Motor neuron (in vitro differentiated cells): Measurements from ENCODE around the gene COX7B. TPM values are rescaled to one million over a fixed set of nuclear protein-coding genes. Genes with fewer than 3 reads are reported as not detected.
"Not testable (repeated sequence)": the region's sequence is repeated elsewhere in the genome, so short reads cannot be mapped to it uniquely, and the experiment has no call there.

Experiments used
- ATAC-seq, 8 experiments: fragments of 200-7000 bp; cut with Tn5 transposase; replicated peaks in 6 of 8; 2 replicates each; pipeline ENCODE4 v1.8.0; 2021; ENCODE audit warnings: mild to moderate bottlenecking in 8 of 8, moderate library complexity in 8 of 8
- H3K27ac ChIP-seq, 2 donors: fragments of 250-450 bp; sonication (Bioruptor Pico); 2 replicates each; pipeline ENCODE4 v1.9.0; 2021; ENCODE audit warnings: antibody characterized with exemption in 2 of 2, mild to moderate bottlenecking in 2 of 2, moderate library complexity in 1 of 2
- H3K4me1 ChIP-seq, 2 donors: fragments of 250-450 bp; sonication (Bioruptor Pico); replicated peaks in 1 of 2; 2 replicates each; pipeline ENCODE4 v1.6.1; 2021; ENCODE audit warnings: antibody characterized with exemption in 2 of 2, mild to moderate bottlenecking in 2 of 2, moderate library complexity in 1 of 2
- H3K4me3 ChIP-seq, 5 donors: fragments of 250-450 bp; sonication (Bioruptor Pico); 2 replicates each; pipeline ENCODE4 v1.9.0; 2021; ENCODE audit warnings: antibody characterized with exemption in 5 of 5, mild to moderate bottlenecking in 5 of 5, moderate library complexity in 4 of 5
- WGBS, 10 experiments: fragments of 450-650 bp; shearing (Covaris generic); methylation state at CpG; one replicate each; pipeline ENCODE4 v1.0.0; 2022; 5-methylcytosine and 5-hydroxymethylcytosine counted together
- in situ Hi-C, 9 experiments: fragments of 400-800 bp; cut with MboI; loops; one replicate each; pipeline ENCODE4 v1.15.0; 2021; ENCODE audit warnings: low sequenced_read_pairs in 9 of 9, low pct_unique_long_range_greater_than_20kb in 2 of 9; ENCODE audit not compliant: unreplicated experiment in 9 of 9
- total RNA-seq, 8 experiments: library from RNA; unstranded; fragments of 300-600 nt; gene quantifications; 2 replicates each; pipeline versions ENCODE4 v1.2.3 to v1.2.4, GENCODE V29; 2022

The COX7B gene
- total RNA-seq, 8 experiments from 2014 or later, result 369 to 724 (median 495) TPM

DNA sequence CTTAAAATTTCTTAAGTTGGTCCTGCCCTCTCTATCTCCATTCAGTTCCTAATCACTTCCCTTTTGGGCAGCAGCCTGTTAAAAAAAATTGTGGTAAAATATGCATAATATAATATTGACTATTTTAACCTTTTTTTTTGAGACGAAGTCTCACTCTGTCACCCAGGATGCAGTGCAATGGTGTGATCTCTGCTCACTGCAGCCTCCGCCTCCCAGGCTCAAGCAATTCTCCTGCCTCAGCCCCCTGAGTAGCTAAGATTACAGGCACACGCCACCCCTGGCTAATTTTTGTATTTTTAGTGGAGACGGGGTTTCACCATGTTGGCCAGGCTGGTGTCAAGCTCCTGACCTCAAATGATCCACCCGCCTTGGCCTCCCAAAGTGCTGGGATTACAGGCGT, 20.1 kb downstream of the COX7B start:
- in situ Hi-C loops, result loop anchor here in 3 of 9 experiments (25.0 kb wide), 2 partner anchors 93 to 193 kb away; partner anchors contain the start of gene PGK1 (in 1 of the 3)
- WGBS, 10 experiments, result 20 to 63% (median 44%) methylated on average over 1 to 4 of the region's 6 CpGs; no CpG with 5 or more reads in 7 of the 10 experiments
- ATAC-seq, result not testable (repeated sequence)

DNA sequence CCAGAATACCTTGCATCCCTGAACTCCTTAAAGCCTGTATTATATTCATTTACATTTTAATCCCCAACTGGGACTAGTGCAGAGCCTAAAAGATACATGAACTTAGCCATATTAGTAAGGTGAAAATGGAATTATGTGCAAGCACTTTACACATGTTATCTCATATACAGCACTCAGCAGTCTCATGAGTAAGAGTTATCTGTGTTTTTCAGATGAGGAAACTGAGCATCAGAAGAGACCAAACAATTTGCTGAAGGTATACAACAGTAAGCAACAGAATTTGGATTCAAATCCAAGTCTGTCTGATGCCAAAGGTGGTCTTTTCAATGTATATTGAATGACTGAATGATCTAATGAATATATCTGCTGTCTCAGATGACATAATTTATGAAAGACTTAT, 23.5 kb downstream of the COX7B start:
- in situ Hi-C loops, result loop anchor here in 3 of 9 experiments (25.0 kb wide), 2 partner anchors 90 to 190 kb away; partner anchors contain the start of gene PGK1 (in 1 of the 3)
- no peak for ATAC-seq
- Histone ChIP-seq H3K4me1 (no peaks in the 10 kb centered on the region), H3K4me3 (no peak overlapping the region), H3K27ac (no peak overlapping the region)

More for the DNA sequence above, 20.1 kb downstream of the COX7B start:
- not testable (repeated sequence) for H3K27ac ChIP-seq, H3K4me1 ChIP-seq, H3K4me3 ChIP-seq

- in situ Hi-C loops, result loop anchor here in 3 of 9 experiments (25.0 kb wide), 2 partner anchors 88 to 188 kb away; partner anchors contain the start of gene PGK1 (in 1 of the 3)
- Histone ChIP-seq H3K4me3 (no peak overlapping the region), H3K27ac (no peak overlapping the region), H3K4me1 (no peaks in the 10 kb centered on the region)
- 33 to 100% (median 69%) methylated on average over 1 to 8 of the region's 8 CpGs; no CpG with 5 or more reads in 6 of the 10 experiments for WGBS, 10 experiments
- ATAC-seq, result no peak
Measured at GRCh38 chrX:77924320-77924859, 25.1 kb downstream of the COX7B start.

DNA sequence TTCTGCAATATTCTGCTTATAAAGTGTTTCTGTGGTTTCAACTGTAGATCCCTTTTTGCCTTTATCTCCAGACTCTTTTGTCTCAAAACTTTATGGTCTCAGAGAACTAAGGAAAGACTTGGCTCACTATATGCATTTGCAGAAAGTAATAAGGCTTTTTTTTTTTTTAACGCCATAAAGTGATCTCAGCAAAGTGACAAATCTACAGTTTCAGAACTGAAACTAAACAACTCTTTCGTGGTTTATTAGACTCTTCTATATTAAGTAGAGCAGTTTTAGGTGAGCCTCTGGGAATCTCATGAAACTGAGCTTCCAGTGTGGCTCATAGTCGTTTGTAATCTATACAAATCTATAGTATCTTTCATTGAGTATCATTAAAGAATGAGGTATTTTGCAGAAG, 26.5 kb downstream of the COX7B start:
- 21 to 83% (median 62%) methylated on average over 1 to 3 of the region's 3 CpGs; no CpG with 5 or more reads in 4 of the 10 experiments for WGBS, 10 experiments
- ATAC-seq, result no peak
- Histone ChIP-seq H3K27ac (no peak overlapping the region), H3K4me3 (no peak overlapping the region), H3K4me1 (no peaks in the 10 kb centered on the region)
- in situ Hi-C loops, result no loop called here

- 14 to 100% (median 71%) methylated on average over 1 of the region's 1 CpG; no CpG with 5 or more reads in 6 of the 10 experiments for WGBS, 10 experiments
- Histone ChIP-seq H3K4me1 (no peaks in the 10 kb centered on the region), H3K27ac (no peak overlapping the region), H3K4me3 (no peak overlapping the region)
- no peak for ATAC-seq
- in situ Hi-C loops, result no loop called here
Measured at GRCh38 chrX:77930581-77930980, 31.3 kb downstream of the COX7B start.

GRCh38 chrX:77935886-77936285, 36.6 kb downstream of the COX7B start:
- WGBS, 10 experiments, result 14 to 50% methylated on average over 1 of the region's 1 CpG; no CpG with 5 or more reads in 8 of the 10 experiments
- no peak for ATAC-seq
- H3K4me1 ChIP-seq, result no peaks in the 10 kb centered on the region
- in situ Hi-C loops, result no loop called here
- H3K4me3 ChIP-seq, result no peak overlapping the region
- no peak overlapping the region for H3K27ac ChIP-seq

- H3K4me1 ChIP-seq, result no peaks in the 10 kb centered on the region
- H3K4me3 ChIP-seq, result no peak overlapping the region
- ATAC-seq, result no peak
- in situ Hi-C loops, result no loop called here
- no peak overlapping the region for H3K27ac ChIP-seq
Measured at GRCh38 chrX:77936299-77936698, 37.0 kb downstream of the COX7B start.

GRCh38 chrX:77937291-77937690, 38.0 kb downstream of the COX7B start:
- in situ Hi-C loops, result no loop called here
- Histone ChIP-seq H3K27ac (no peak overlapping the region), H3K4me3 (no peak overlapping the region), H3K4me1 (no peaks in the 10 kb centered on the region)
- WGBS, 10 experiments, result 22 to 100% (median 83%) methylated on average over 1 to 3 of the region's 3 CpGs; no CpG with 5 or more reads in 1 of the 10 experiments
- no peak for ATAC-seq

- no peak overlapping the region for H3K4me3 ChIP-seq
- no peak for ATAC-seq
- no peaks in the 10 kb centered on the region for H3K4me1 ChIP-seq
- no peak overlapping the region for H3K27ac ChIP-seq
- in situ Hi-C loops, result no loop called here
- 62 to 100% (median 83%) methylated on average over 1 to 4 of the region's 4 CpGs; no CpG with 5 or more reads in 5 of the 10 experiments for WGBS, 10 experiments
Measured at GRCh38 chrX:77938083-77938680, 38.9 kb downstream of the COX7B start.

DNA sequence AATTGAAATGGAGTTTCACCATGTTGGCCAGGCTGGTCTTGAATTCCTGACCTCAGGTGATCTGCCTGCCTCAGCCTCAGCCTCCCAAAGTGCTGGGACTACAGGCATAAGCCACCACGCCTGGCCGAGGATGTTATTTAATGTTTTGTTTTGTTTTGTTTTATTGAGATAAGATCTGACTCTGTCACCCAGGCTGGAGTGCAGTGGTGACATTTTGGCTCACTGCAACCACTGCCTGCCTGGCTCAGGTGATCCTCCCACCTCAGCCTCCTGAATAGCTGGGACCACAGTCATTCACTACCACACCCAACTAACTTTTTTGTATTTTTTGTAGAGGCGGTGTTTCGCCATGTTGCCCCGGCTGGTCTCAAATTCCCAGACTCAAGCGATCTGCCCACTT, 45.8 kb downstream of the COX7B start:
- WGBS, 10 experiments, result 60 to 100% (median 100%) methylated on average over 1 to 2 of the region's 6 CpGs; no CpG with 5 or more reads in 7 of the 10 experiments
- H3K4me3 ChIP-seq, H3K27ac ChIP-seq, H3K4me1 ChIP-seq, in situ Hi-C loops, ATAC-seq: not testable (repeated sequence)

- ATAC-seq, result no peak
- Histone ChIP-seq H3K4me1 (no peaks in the 10 kb centered on the region), H3K4me3 (no peak overlapping the region), H3K27ac (no peak overlapping the region)
- WGBS, 10 experiments, result 48 to 100% (median 90%) methylated on average over 1 to 5 of the region's 7 CpGs; no CpG with 5 or more reads in 4 of the 10 experiments
- in situ Hi-C loops, result no loop called here
Measured at GRCh38 chrX:77945910-77946545, 46.8 kb downstream of the COX7B start.

DNA sequence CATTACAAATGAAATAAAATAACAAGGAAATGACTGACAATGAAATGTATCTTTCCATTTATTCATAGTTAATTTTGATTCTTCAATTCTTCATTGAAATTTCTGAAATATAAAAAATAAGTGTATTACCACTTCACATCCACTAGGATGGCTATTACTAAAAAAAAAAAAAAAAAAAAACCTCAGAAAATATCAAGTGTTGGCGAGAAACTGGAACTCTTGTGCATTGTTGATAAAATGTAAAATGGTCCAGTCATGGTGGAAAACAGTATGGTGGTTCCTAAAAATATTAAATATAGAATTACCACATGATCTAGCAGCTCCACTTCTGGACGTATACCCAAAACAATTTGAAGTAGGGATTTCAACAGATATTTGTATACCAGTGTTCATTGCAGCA, 47.3 kb downstream of the COX7B start:
- ATAC-seq, result no peak
- Histone ChIP-seq H3K27ac (no peak overlapping the region), H3K4me1 (no peaks in the 10 kb centered on the region), H3K4me3 (no peak overlapping the region)
- WGBS, 10 experiments, result 35 to 100% (median 100%) methylated on average over 1 to 2 of the region's 2 CpGs; no CpG with 5 or more reads in 1 of the 10 experiments
- in situ Hi-C loops, result no loop called here

DNA sequence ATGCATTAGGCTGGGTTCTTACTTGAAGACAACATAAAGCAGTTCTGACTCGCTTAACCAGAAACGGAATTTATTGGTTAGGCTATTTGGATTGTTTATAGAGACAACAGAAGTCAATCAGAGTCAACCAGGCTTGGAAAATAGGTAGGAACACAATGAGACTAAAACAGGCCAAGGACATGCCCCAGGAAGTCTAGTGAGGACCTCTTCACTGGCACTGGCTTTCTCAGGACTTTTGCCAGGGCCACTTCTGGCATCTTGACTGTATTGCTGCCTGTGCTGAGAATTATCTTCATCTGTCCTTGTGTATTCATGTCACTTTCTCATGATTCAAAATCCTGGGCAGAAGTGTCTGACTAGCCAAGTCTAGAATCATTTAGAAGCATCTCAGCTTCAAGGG, 50.6 kb downstream of the COX7B start:
- Histone ChIP-seq H3K4me1 (no peaks in the 10 kb centered on the region), H3K4me3 (no peak overlapping the region), H3K27ac (no peak overlapping the region)
- in situ Hi-C loops, result no loop called here
- ATAC-seq, result no peak
- WGBS, 10 experiments, result 69 to 100% methylated on average over 2 of the region's 2 CpGs; no CpG with 5 or more reads in 8 of the 10 experiments
